Memory B cell (primary cell): ENCODE results near the gene GBX1.

Source experiments
- ATAC-seq: fragments of 150-1000 bp; cut with Tn5 transposase; 2 replicates; pipeline ENCODE4 v1.10.0; 2021; ENCODE audit warnings: low read depth, mild to moderate bottlenecking, moderate library complexity
- DNase-seq, 2 donors: peaks; one replicate each; pipeline ENCODE4 v3.0.0; 2022; ENCODE audit warnings: low spot score in 2 of 2
- H3K27ac Mint-ChIP-seq: one replicate; pipeline ENCODE4 v1.8.0; 2022; ENCODE audit warnings: mild to moderate bottlenecking, moderate library complexity, mixed read lengths
- H3K27me3 Mint-ChIP-seq: one replicate; pipeline ENCODE4 v1.8.0; 2022; ENCODE audit warnings: mixed read lengths
- H3K36me3 Mint-ChIP-seq: one replicate; pipeline ENCODE4 v1.8.0; 2022; ENCODE audit warnings: mild to moderate bottlenecking, mixed read lengths
- H3K4me1 Mint-ChIP-seq: one replicate; pipeline ENCODE4 v1.8.0; 2022; ENCODE audit warnings: mixed read lengths
- H3K4me3 Mint-ChIP-seq: one replicate; pipeline ENCODE4 v1.8.0; 2022; ENCODE audit warnings: mild to moderate bottlenecking, moderate library complexity, mixed read lengths
- H3K9me3 Mint-ChIP-seq: one replicate; pipeline ENCODE4 v1.8.0; 2022; ENCODE audit warnings: mixed read lengths

GBX1 gene

GRCh38 chr7:151202836-151203235, 35.3 kb upstream of the GBX1 start:
- H3K4me1 Mint-ChIP-seq = peaks cover 2% of the 10 kb centered on the region
- H3K27ac Mint-ChIP-seq = no peak overlapping the region
- H3K36me3 Mint-ChIP-seq = no peaks in the 10 kb centered on the region
- DNase-seq (no peak), ATAC-seq (no peak)
- peaks cover 18% of the 10 kb centered on the region for H3K27me3 Mint-ChIP-seq
- H3K9me3 Mint-ChIP-seq = no peaks in the 10 kb centered on the region
- no peak overlapping the region for H3K4me3 Mint-ChIP-seq

- Mint-ChIP-seq H3K4me1 (no peaks in the 10 kb centered on the region), H3K36me3 (no peaks in the 10 kb centered on the region), H3K27ac (no peak overlapping the region), H3K4me3 (no peak overlapping the region), H3K27me3 (peaks cover 18% of the 10 kb centered on the region), H3K9me3 (no peaks in the 10 kb centered on the region)
- DNase-seq (no peak), ATAC-seq (no peak)
These were observed 34.3 kb upstream of the GBX1 start for GRCh38 chr7:151201751-151202150.

GRCh38 chr7:151201344-151201743, 33.9 kb upstream of the GBX1 start:
- ATAC-seq = no peak
- H3K36me3 Mint-ChIP-seq = no peaks in the 10 kb centered on the region
- peaks cover 18% of the 10 kb centered on the region for H3K27me3 Mint-ChIP-seq
- no peaks in the 10 kb centered on the region for H3K9me3 Mint-ChIP-seq
- no peak overlapping the region for H3K4me3 Mint-ChIP-seq
- H3K27ac Mint-ChIP-seq = no peak overlapping the region
- no peaks in the 10 kb centered on the region for H3K4me1 Mint-ChIP-seq
- DNase-seq = no peak

GRCh38 chr7:151198945-151199848, 31.7 kb upstream of the GBX1 start:
- DNase-seq = no peak
- H3K27me3 Mint-ChIP-seq = peaks cover 13% of the 10 kb centered on the region
- H3K4me1 Mint-ChIP-seq = peaks cover 5% of the 10 kb centered on the region
- no peaks in the 10 kb centered on the region for H3K36me3 Mint-ChIP-seq
- ATAC-seq = no peak
- no peak overlapping the region for H3K27ac Mint-ChIP-seq
- H3K9me3 Mint-ChIP-seq = no peaks in the 10 kb centered on the region
- H3K4me3 Mint-ChIP-seq = no peak overlapping the region

GRCh38 chr7:151197932-151198331, 30.4 kb upstream of the GBX1 start:
- no peak overlapping the region for H3K27ac Mint-ChIP-seq
- peaks cover 5% of the 10 kb centered on the region for H3K4me1 Mint-ChIP-seq

GRCh38 chr7:151195616-151196450, 28.3 kb upstream of the GBX1 start:
- Mint-ChIP-seq H3K4me3 (no peak overlapping the region), H3K9me3 (no peaks in the 10 kb centered on the region), H3K27ac (no peak overlapping the region), H3K36me3 (no peaks in the 10 kb centered on the region), H3K27me3 (peaks cover 15% of the 10 kb centered on the region), H3K4me1 (peaks cover 5% of the 10 kb centered on the region)
- ATAC-seq (no peak), DNase-seq (no peak)

More at GRCh38 chr7:151197932-151198331, 30.4 kb upstream of the GBX1 start:
- DNase-seq = no peak
- no peak for ATAC-seq
- no peaks in the 10 kb centered on the region for H3K36me3 Mint-ChIP-seq
- peaks cover 16% of the 10 kb centered on the region for H3K27me3 Mint-ChIP-seq
- no peak overlapping the region for H3K4me3 Mint-ChIP-seq
- H3K9me3 Mint-ChIP-seq = no peaks in the 10 kb centered on the region

- Mint-ChIP-seq H3K36me3 (no peaks in the 10 kb centered on the region), H3K9me3 (no peaks in the 10 kb centered on the region), H3K4me3 (no peak overlapping the region), H3K4me1 (peaks cover 5% of the 10 kb centered on the region), H3K27ac (no peak overlapping the region), H3K27me3 (peaks cover 17% of the 10 kb centered on the region)
- DNase-seq = no peak
- peak; percentile 31 for ATAC-seq
These were observed 26.7 kb upstream of the GBX1 start for GRCh38 chr7:151194188-151194587.

GRCh38 chr7:151193203-151193978, 25.9 kb upstream of the GBX1 start:
- Mint-ChIP-seq H3K27me3 (peaks cover 19% of the 10 kb centered on the region), H3K4me1 (peaks cover 7% of the 10 kb centered on the region), H3K4me3 (no peak overlapping the region), H3K9me3 (no peaks in the 10 kb centered on the region), H3K27ac (no peak overlapping the region), H3K36me3 (no peaks in the 10 kb centered on the region)
- ATAC-seq = no peak
- no peak for DNase-seq

- no peaks in the 10 kb centered on the region for H3K9me3 Mint-ChIP-seq
- H3K4me3 Mint-ChIP-seq = no peak overlapping the region
- H3K4me1 Mint-ChIP-seq = peaks cover 11% of the 10 kb centered on the region
- peaks cover 23% of the 10 kb centered on the region for H3K27me3 Mint-ChIP-seq
- H3K36me3 Mint-ChIP-seq = no peaks in the 10 kb centered on the region
- no peak for DNase-seq
- no peak for ATAC-seq
- no peak overlapping the region for H3K27ac Mint-ChIP-seq
These were observed 24.6 kb upstream of the GBX1 start for GRCh38 chr7:151192002-151192539.

- ATAC-seq (no peak), DNase-seq (no peak)
- Mint-ChIP-seq H3K27me3 (peaks cover 24% of the 10 kb centered on the region), H3K4me1 (peaks cover 11% of the 10 kb centered on the region), H3K36me3 (no peaks in the 10 kb centered on the region), H3K4me3 (no peak overlapping the region), H3K9me3 (no peaks in the 10 kb centered on the region), H3K27ac (no peak overlapping the region)
These were observed 24.1 kb upstream of the GBX1 start for GRCh38 chr7:151191544-151191943.

- Mint-ChIP-seq H3K27me3 (peaks cover 22% of the 10 kb centered on the region), H3K36me3 (no peaks in the 10 kb centered on the region), H3K9me3 (no peaks in the 10 kb centered on the region), H3K27ac (no peak overlapping the region), H3K4me1 (peaks cover 6% of the 10 kb centered on the region), H3K4me3 (no peak overlapping the region)
- ATAC-seq = no peak
- DNase-seq = no peak
These were observed 21.5 kb upstream of the GBX1 start for GRCh38 chr7:151189038-151189437.

- H3K4me3 Mint-ChIP-seq = no peak overlapping the region
- ATAC-seq = peak; percentile 67
- no peak overlapping the region for H3K27ac Mint-ChIP-seq
- H3K27me3 Mint-ChIP-seq = peaks cover 21% of the 10 kb centered on the region
- peaks cover 6% of the 10 kb centered on the region for H3K4me1 Mint-ChIP-seq
- no peaks in the 10 kb centered on the region for H3K9me3 Mint-ChIP-seq
- no peaks in the 10 kb centered on the region for H3K36me3 Mint-ChIP-seq
- no peak for DNase-seq
These were observed 20.7 kb upstream of the GBX1 start for GRCh38 chr7:151188252-151188542.

GRCh38 chr7:151187409-151188251, 20.1 kb upstream of the GBX1 start:
- ATAC-seq (no peak), DNase-seq (no peak)
- H3K4me1 Mint-ChIP-seq = peaks cover 6% of the 10 kb centered on the region
- peaks cover 20% of the 10 kb centered on the region for H3K27me3 Mint-ChIP-seq
- H3K27ac Mint-ChIP-seq = no peak overlapping the region
- H3K4me3 Mint-ChIP-seq = no peak overlapping the region
- H3K36me3 Mint-ChIP-seq = no peaks in the 10 kb centered on the region
- no peaks in the 10 kb centered on the region for H3K9me3 Mint-ChIP-seq
